HG03378 (cell line): ENCODE data around the gene TMOD3.

Experiments used
- ATAC-seq: cut with Tn5 transposase; IDR thresholded peaks from one replicate; pipeline ENCODE4 v1.9.1; 2021; ENCODE audit warnings: mild to moderate bottlenecking, moderate library complexity; ENCODE audit not compliant: unreplicated experiment

The TMOD3 gene

DNA sequence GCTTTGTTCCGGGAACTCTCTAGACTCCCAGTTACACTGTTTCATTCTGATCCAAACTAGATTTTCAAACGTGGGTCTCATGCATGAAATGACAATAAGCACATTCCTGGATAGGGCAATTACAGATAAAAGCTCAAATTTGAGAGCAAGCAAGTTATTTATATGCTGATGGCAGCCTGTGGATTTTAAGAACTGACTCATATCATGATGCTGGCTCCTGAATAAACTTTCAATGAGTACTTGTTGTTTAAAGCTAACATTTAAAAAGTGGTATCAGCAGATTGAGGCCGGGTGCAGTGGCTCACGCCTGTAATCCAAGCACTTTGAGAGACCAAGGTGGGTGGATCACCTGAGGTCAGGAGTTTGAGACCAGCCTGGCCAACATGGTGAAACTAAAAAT lies 75.5 kb downstream of the TMOD3 start:
- no peak for ATAC-seq

DNA sequence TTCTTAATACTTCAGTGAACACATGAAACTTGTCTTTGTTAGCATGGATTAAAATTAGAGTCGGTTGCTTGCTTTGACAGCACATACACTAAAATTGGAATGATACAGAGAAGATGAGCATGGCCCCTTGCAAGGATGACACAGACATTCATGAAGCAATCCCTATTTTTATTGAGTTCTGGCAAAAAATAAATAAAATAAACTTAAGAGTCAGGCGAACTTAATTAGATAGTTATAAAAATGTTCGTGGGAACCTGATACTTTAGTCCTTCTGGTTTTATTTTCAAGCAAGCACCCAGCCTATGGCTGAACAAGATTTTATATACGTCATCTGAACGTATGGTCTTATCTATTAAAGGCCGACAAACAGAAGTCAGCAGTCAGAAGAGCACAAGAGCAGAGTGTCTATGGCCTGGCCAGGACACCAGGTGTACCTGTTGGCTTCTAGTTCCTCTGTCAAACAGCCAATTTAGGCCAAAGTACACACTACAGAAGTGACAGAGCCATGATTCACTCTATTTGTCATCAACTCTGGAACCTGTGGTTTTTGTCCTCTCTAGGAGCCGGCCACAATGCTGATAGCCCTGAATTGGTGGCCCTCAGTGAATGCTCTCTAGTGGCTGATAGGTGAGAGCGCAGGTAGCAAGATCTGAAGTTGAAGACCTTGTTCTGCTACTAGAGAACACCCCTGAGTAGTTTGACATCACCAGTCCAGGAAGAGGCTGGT lies 77.8 kb downstream of the TMOD3 start:
- ATAC-seq = no peak

DNA sequence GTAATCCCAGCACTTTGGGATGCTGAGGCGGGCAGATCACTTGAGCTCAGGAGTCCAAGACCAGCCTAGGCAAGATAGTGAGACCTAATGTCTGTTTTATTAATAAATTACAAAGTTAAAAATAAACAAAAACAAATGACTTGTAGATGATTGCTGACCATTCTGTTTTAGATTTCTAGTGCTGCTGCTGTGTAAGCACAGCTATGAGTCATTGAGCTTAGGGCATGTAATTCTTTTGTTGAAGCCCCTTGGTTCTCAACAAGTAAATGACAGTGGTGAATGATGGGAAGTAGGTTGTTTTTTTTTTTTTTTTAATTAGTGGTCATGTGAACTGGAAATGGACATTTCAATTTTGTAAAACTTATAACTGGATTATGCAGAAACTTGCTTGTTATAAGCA lies 78.9 kb downstream of the TMOD3 start:
- no peak for ATAC-seq

DNA sequence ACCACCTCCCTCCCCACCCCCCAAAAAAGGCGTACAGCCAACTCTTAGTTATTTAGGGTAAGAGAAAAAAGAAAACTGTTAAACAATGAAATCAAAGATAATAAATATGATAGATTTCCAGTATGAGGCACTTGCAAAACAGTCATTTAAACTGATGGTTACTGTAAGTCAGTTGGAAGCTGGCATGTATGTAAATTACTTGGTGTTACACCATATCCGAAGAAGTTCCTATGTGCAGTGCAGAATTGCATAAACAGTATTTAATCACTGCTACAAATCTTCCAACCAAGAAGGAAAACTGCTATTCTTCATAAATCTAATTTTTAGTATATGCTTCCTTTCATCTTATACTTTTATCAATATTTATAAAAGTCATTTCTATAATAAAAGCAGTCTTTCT lies 80.1 kb downstream of the TMOD3 start:
- no peak for ATAC-seq

DNA sequence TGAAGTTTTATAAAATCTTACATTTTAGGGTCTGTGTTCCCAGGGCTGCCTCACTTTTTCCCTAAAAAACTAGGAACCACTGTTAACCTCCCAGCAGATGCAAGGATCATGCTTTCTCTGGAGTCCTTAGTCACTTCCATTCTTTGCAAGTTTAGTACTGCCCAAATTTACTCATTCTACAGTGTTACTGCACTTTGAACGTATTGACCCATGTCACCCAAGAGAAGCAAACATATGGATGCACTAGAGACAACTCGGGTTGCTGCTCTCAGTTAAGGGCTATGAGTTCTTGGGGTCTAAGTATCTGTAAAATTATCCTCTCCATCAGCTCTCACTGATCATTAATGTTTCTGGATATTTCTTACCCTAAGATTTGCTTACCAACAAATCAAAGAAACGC lies 83.1 kb downstream of the TMOD3 start:
- no peak for ATAC-seq

DNA sequence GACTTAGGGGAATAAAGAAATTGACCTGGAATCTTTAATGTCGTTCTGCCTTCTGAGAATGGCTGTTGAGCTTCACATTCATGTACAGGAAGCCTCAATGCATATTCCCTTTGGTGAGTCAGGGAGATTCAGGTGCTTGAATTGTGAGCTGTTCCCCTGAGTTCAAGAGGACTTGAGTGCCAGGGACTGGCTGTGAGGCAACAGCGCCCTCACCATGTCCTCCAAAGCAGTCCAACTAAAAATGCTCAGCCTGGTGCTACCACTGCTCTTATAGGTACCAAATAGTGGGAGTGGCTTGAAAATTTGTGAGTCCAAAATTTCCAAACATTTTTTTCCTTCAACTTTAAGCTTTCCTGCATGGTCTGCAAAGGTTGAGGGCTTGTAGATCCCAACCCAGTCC lies 88.0 kb downstream of the TMOD3 start:
- no peak for ATAC-seq

DNA sequence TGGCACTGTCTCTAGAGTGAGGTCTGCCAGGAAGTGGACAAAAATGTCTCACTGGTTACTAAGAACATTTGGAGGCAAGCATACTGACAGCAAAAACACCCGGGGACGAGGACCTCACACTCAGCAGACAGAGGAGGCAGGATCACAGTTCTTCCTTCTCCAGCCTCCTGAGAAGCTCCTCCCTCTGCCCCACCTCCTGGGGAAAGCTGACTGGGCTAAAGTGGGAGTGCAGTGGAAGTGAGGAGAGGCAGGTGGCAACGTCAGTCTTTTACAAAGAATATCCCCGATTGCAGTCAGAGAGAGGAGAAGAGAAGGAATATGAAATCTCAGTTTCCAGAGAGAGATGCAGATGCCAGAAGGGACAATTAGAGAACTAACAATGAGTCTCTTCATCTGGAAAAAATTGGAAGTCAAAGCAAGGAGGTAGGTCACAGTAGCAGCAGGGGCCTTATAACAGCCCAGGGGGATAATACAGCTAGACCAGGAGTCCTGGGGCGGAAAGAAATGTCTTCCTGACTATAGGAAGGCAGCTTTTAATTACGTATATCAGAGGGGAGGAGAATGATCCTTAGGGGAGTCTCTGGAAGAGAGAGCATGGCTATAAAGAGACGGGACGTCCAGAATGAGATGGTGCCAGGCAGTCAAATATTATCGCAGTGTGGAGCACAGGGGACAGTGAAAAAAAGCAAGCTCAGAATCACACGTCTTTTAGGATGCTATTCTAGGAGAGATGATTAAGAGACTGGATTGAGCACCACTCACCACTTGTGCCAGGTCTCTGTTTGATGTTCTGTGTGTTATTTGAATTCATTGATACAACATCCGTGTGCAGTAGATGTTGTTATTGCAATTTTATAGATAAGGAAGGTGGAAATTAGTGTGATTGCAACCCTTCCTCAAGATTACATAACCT lies 95.0 kb downstream of the TMOD3 start:
- no peak for ATAC-seq

DNA sequence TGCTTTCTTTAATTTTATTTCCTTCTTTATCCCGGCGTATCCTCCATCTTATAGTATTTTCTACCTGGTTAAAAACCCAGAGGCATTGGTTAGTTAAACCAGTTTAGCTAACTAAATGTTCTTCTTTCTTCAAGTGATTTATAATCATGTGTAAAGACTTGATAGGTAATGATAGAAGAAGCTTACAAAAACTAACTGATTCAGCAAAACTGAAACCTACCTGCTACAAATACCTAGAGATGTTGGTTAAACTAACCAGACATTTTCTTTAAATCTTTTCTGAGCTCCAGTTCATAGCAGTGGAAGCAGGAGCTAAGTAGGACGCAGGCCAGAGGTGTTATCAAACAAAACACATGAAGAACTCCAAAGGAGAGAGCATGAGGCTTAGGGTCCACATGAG lies 97.4 kb downstream of the TMOD3 start:
- ATAC-seq = no peak

DNA sequence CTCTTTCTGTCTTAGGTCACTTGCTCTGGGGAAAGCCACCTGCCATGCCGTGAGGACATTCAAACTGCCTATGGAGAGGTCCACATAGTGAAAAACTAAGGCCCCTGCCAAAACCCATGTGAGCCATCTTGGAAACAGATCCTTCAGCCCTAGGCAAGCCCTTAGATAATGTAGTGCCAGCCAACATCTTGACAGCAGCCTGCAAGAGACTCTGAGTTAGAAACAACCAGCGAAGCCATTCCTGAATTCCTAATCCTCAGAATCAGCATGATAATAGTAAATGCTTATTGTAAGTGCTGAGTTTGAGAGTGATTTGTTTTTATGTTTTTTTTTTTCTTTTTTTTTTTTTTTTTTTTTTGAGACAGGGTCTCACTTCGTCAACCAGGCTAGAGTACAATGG lies 101.6 kb downstream of the TMOD3 start:
- ATAC-seq = no peak

DNA sequence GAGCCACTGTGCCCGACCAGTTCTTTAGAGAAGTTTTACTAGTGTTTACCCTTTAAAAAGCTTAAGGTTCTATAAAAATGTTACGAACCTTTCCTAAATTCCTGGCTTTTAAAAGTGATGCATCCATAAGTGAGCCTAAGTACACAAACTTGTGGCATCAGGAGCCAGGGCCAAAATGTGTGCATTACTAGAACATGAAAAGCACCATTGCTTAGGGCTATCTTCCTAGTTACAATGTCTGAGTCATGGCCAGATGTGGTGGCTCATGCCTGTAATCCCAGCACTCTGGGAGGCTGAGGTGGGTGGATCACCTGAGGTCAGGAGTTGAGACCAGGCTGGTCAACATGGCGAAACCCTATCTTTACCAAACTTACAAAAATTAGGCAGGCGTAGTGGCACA lies 102.2 kb downstream of the TMOD3 start:
- no peak for ATAC-seq

DNA sequence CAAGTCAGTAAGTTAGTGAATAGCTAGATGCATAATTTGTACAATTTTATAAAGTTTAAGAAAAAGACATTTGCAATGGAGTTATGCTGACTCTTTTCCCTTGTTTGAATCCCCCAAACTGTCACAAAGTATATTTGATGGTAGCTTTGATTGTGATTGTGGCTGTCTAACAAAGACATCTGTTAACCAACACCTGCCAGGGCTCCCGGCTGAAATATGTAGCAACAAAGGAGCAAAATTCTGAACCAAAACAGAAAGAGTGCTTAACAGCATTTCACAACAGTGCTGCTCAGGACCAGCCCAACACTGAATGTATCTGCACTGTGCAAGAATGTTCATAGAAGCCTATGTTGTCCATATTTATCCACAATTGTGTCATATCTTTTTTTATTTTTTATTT lies 102.7 kb downstream of the TMOD3 start:
- no peak for ATAC-seq

DNA sequence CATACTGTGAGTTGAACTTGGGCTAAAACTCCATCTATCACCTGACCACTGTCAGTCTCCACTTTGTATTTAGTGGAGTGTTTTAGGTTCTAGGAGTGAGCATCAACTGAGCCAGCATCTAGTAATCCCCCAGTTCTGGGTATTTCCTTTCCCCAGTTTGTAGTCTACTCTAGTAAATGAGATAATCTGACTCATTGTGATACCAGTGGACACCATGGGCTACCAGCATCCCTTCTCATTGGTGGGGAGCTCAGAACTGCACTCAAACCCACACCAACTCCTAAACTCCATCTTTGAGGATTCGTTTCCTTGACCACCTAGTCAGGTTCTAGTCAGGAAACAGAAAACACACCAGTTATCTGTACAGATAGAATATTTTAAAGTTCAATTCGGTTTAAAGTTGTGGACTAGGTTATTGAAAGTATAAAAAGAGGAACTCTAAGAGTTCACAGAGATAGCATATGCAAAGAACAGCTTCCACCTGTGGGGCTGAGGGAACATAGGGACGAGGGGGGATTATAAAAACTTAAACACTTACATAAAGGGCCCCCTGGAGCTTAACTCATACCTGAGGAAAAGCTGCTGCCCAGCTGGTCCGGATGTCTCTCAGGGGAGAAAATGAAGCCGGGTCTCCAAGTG lies 106.1 kb downstream of the TMOD3 start:
- ATAC-seq = peak; percentile 94

DNA sequence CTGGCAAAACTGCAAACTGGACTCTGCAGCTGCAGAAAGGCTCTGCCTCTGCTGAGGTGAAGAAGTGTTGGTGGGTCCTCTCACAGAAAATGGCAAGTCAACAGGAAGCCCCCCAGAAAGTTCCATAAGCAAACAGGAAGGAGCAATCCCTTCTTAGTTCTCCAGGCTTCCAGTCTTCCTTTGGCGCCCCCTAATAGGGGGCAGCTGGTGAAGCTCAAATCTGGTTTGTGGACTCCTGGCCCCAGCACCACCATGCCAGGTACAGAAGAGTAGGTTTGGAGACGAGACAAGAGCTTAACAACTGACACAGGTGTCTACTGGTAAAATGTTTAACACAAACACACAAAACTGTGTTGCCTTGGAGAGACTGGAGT lies 106.6 kb downstream of the TMOD3 start:
- ATAC-seq = no peak

DNA sequence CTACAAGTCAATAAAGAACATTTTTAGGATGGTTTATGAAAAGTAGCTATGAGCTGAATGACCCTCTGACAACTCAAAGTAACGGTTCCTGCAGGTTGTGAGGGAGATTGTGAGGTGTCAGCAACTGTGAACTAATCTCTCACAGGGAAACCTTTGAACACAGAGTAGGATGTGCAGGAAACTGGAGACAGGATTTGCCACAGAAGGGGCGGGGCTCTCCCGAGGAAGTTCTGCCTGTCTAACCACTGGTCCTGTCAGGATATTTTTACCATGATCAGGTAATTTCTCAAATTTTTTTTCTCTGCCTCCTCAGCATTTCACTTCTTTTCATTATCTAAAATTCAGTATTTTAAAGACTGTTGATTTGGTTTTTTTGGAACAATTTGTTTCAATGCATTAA lies 108.8 kb downstream of the TMOD3 start:
- no peak for ATAC-seq

DNA sequence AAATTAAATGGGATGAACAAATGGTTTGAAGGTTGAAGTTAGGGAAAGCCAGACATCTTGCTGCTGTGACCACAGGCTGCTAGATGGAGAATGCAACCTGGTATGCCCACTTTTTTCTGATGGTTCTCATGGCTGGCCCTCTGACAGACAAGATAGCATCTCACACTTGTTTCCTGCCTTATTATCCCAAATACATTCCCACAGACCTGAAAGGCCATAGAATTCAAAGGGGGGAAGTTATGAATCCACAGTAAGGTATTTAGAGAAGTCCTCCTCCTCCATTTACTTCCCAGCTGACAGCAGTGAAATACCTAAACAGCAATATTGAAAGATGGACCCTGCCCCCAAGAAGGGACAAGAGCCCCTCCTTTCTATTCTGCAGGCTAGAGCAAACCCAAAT lies 109.8 kb downstream of the TMOD3 start:
- ATAC-seq = no peak

DNA sequence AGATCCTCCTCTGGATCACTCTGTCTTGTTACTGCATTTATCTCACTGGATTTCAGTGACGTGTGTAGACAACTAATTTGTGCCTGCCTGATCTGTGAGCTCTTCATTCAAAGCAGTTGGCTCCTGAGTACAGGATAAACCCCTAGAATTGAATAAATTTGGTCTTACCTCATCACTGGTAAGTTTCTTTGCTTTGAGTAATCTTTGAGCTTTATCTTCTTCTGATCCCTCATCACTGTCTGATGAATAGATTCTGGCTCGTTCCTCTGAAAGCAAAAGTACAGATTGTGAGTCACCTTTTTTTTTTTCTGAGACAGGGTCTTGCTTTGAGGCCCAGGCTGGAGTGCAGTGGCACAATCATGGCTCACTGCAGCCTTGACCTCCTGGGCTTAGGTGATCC lies 117.7 kb downstream of the TMOD3 start:
- ATAC-seq = no peak

DNA sequence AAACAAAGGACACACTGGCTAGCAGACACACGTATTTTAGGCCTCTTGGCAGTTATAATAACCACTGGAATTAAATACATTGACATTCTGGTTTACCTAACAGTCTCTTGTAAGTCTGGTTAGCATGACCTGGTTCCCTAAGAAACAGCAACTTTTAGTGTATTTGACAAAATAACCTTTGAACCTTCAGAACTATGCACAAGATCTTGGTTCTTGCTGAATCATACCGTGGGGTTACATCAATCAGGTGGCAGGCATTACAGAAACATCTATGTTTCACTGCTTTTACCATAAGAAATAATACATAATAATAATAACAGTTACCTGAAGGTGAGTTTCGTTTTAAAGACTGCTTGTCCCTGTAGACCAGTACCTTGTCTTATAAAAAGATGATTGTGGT lies 123.4 kb downstream of the TMOD3 start:
- ATAC-seq = no peak

DNA sequence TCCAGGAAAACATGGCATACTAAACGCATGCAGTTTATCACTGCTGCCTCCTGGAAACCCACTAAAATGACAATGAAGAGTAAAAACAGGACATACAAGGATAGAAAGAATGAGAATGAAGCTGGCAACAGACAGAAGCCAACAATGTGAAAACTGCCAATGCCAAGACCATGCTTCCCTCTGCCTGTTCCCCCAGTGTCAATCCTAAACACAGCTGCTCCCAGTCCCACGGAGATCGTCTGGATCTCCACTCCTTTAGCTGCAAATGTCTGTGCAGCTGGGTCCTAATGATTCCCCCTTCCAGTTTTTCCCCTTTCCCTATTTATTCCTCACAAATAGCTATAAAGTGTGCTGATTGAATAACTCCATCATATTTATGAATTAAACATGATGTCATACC lies 126.1 kb downstream of the TMOD3 start:
- ATAC-seq = no peak
